Esophagus squamous epithelium (tissue), 5 donors: ENCODE data around the gene GPN1. TPM values are rescaled to one million over a fixed set of nuclear protein-coding genes. Genes with fewer than 3 reads are reported as not detected.

ENCODE experiments used
- DNase-seq: peaks from one replicate; lab custom pipeline; 2025; lab: John Stamatoyannopoulos, UW
- H3K27ac ChIP-seq, 4 donors: fragments of 200-600 bp; sonication (generic); one replicate each; pipeline ENCODE4 v1.5.1; 2016 to 2019; ENCODE audit warnings: mild to moderate bottlenecking in 1 of 4
- H3K27me3 ChIP-seq, 4 donors: fragments of 200-600 bp; sonication (generic); 1 replicate in 3 of 4; 2 replicates in 1 of 4; pipeline versions ENCODE4 v1.5.1 to v1.6.0; 2017 to 2021; ENCODE audit warnings: antibody characterized with exemption in 1 of 4
- H3K36me3 ChIP-seq, 3 donors: fragments of 200-600 bp; sonication (generic); one replicate each; pipeline ENCODE4 v1.5.1; 2016 to 2019
- H3K4me1 ChIP-seq, 3 donors: fragments of 200-600 bp; sonication (generic); one replicate each; pipeline ENCODE4 v1.5.1; 2017 to 2019
- H3K4me3 ChIP-seq, 4 donors: fragments of 200-600 bp; sonication (generic); 1 replicate in 3 of 4; 2 replicates in 1 of 4; pipeline ENCODE4 v1.5.1; 2016 to 2019; ENCODE audit warnings: mild to moderate bottlenecking in 2 of 4, moderate library complexity in 1 of 4
- H3K9me3 ChIP-seq, 3 donors: fragments of 200-600 bp; sonication (generic); one replicate each; pipeline ENCODE4 v1.5.1; 2016 to 2019
- POLR2A ChIP-seq, 4 donors: fragments of 450-650 bp; IDR thresholded peaks; one replicate each; pipeline ENCODE4 v1.6.1; 2017; ENCODE audit warnings: antibody characterized with exemption in 4 of 4, mild to moderate bottlenecking in 4 of 4, moderate library complexity in 3 of 4
- WGBS, 2 donors: methylation state at CpG; one replicate each; pipeline ENCODE4 v1.1.5; 2018; 5-methylcytosine and 5-hydroxymethylcytosine counted together
- intact Hi-C: fragments of 100-400 bp; cut with DNase I; formaldehyde crosslinking; loops from one replicate; pipeline ENCODE4 v1.15.0; 2022
- total RNA-seq, 4 donors: library from RNA; depleted of rRNA; stranded (reverse); fragments of >200 nt; gene quantifications; one replicate each; pipeline ENCODE4 v1.1.0, GENCODE V29; 2016
- TF ChIP-seq, protein P1 (sequence below), 6 experiments: fragments of 450-650 bp in 4 of 6; fragments of 200-600 bp in 2 of 6; sonication (generic) in 2 of 6; IDR thresholded peaks; one replicate each; pipeline ENCODE4 v1.5.1; 2016 to 2019; ENCODE audit warnings: antibody characterized with exemption in 6 of 6, mild to moderate bottlenecking in 4 of 6, moderate library complexity in 4 of 6
- donor health status: DM: yes; HTN: yes; CAD: no.

Gene GPN1
- total RNA-seq, 4 donors from 2014 or later, result 17.3 to 36.4 (median 31.6) TPM

DNA sequence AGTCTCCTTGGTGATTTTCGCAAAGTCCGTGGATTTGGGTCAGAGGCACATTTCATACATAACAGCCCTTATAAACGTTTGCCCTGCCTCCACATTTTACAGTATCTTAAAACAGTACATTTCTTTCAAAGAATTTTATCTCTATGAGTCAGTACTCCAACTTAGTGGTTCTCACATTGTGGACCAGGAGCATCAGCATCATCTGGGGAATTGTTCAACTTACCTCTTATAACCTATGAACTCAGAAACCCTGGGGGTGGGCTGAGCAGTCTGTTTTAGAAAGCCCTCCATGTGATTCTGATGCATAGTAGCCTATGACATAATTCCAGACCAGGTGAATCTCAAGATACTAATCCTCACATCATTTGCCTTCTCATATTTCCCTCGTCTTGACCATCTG lies 22.2 kb downstream of the GPN1 start:
- Histone ChIP-seq H3K27me3 (no peaks in the 10 kb centered on the region), H3K4me1 (peaks cover 0 to 6% (median 0%) of the 10 kb centered on the region in 3 donors), H3K36me3 (peaks cover 5 to 100% (median 40%) of the 10 kb centered on the region in 3 donors), H3K4me3 (no peak overlapping the region), H3K27ac (no peak overlapping the region), H3K9me3 (no peaks in the 10 kb centered on the region)
- TF ChIP-seq, protein P1, sequence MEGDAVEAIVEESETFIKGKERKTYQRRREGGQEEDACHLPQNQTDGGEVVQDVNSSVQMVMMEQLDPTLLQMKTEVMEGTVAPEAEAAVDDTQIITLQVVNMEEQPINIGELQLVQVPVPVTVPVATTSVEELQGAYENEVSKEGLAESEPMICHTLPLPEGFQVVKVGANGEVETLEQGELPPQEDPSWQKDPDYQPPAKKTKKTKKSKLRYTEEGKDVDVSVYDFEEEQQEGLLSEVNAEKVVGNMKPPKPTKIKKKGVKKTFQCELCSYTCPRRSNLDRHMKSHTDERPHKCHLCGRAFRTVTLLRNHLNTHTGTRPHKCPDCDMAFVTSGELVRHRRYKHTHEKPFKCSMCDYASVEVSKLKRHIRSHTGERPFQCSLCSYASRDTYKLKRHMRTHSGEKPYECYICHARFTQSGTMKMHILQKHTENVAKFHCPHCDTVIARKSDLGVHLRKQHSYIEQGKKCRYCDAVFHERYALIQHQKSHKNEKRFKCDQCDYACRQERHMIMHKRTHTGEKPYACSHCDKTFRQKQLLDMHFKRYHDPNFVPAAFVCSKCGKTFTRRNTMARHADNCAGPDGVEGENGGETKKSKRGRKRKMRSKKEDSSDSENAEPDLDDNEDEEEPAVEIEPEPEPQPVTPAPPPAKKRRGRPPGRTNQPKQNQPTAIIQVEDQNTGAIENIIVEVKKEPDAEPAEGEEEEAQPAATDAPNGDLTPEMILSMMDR (IDR thresholded peaks at IDR 0.05), result no peak
- TF ChIP-seq POLR2A (IDR thresholded peaks at IDR 0.05), result no peak
- intact Hi-C loops, result no loop called here
- DNase-seq, result no peak
- WGBS, 2 donors, result 73 to 74% methylated on average over 4 of the region's 4 CpGs

DNA sequence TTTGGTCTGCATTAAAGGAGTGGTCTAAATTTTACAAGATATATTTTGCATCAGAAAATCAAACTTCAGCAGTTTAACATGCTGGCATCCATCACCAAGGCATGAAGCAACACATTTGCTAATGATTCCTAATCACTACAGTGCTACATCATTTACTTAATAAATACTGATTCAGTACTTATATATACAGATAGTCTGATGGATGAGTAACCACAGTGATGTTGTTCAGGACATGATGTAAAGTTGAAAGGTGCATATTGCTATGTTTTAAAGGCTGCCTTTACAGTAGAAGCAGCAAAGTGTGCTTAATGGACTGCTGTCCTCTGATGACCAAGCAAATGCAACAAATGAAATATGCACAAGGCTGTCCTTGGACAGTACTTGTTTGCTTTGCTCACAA lies 23.5 kb downstream of the GPN1 start:
- DNase-seq, result no peak
- Histone ChIP-seq H3K9me3 (no peaks in the 10 kb centered on the region), H3K27ac (no peak overlapping the region), H3K36me3 (peaks cover 5 to 100% (median 44%) of the 10 kb centered on the region in 3 donors), H3K4me1 (peaks cover 0 to 6% (median 0%) of the 10 kb centered on the region in 3 donors), H3K4me3 (no peak overlapping the region), H3K27me3 (no peaks in the 10 kb centered on the region)
- intact Hi-C loops, result no loop called here
- TF ChIP-seq POLR2A (IDR thresholded peaks at IDR 0.05), result no peak
- TF ChIP-seq, protein P1 (IDR thresholded peaks at IDR 0.05), result no peak

DNA sequence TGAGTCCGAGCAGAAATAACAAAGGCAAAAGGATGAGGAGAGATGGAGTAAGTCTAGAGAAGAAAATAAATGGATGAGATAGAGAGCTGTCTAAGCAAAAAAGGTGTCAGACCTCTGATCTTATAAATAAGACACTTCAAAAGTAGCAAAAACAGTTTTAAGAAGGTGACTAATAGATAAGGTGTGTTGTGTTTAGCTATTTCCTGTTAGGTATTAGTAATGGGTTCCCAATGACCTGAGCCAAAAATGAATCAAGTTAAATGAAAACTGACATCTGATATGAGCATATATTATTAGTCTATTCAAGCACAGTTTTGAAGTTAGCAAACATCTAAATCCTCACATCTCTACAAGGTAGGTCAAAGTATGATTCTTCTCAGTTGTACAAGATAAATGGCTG lies 23.9 kb downstream of the GPN1 start:
- H3K27ac ChIP-seq, result no peak overlapping the region
- 83 to 88% methylated on average over 1 of the region's 1 CpG for WGBS, 2 donors
- TF ChIP-seq POLR2A (IDR thresholded peaks at IDR 0.05), result no peak
- TF ChIP-seq, protein P1 (IDR thresholded peaks at IDR 0.05), result no peak
- no peak overlapping the region for H3K4me3 ChIP-seq
- no peaks in the 10 kb centered on the region for H3K9me3 ChIP-seq
- intact Hi-C loops, result no loop called here
- no peak for DNase-seq
- H3K36me3 ChIP-seq, result peaks cover 4 to 100% (median 44%) of the 10 kb centered on the region in 3 donors
- H3K27me3 ChIP-seq, result no peaks in the 10 kb centered on the region
- H3K4me1 ChIP-seq, result peaks cover 0 to 6% (median 0%) of the 10 kb centered on the region in 3 donors

DNA sequence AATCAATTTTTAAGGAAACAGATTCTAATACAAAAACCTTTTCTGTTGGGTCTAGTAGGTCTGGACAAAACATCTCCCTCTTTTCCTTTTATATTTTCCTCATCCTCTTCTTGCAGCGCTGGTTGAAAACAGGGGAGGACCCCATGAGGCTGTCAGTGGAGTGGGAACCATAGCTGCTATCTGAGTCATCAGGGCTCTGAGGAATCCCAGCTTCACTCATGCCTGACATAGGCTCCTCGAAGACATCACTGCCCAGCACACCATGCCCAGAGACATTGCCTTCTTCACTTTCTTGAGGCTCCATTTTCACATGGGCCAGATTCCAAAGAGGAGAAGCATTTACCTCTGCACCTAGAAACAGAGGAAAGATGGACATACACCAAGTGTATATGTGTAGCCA lies 24.5 kb downstream of the GPN1 start:
- Histone ChIP-seq H3K27ac (no peak overlapping the region), H3K9me3 (no peaks in the 10 kb centered on the region), H3K36me3 (peaks cover 0 to 100% (median 38%) of the 10 kb centered on the region in 3 donors), H3K4me3 (no peak overlapping the region), H3K27me3 (no peaks in the 10 kb centered on the region), H3K4me1 (peaks cover 0 to 6% (median 0%) of the 10 kb centered on the region in 3 donors)
- intact Hi-C loops, result no loop called here
- DNase-seq, result no peak
- 78 to 92% methylated on average over 2 of the region's 2 CpGs for WGBS, 2 donors
- TF ChIP-seq, protein P1 (IDR thresholded peaks at IDR 0.05), result no peak
- TF ChIP-seq POLR2A (IDR thresholded peaks at IDR 0.05), result no peak

DNA sequence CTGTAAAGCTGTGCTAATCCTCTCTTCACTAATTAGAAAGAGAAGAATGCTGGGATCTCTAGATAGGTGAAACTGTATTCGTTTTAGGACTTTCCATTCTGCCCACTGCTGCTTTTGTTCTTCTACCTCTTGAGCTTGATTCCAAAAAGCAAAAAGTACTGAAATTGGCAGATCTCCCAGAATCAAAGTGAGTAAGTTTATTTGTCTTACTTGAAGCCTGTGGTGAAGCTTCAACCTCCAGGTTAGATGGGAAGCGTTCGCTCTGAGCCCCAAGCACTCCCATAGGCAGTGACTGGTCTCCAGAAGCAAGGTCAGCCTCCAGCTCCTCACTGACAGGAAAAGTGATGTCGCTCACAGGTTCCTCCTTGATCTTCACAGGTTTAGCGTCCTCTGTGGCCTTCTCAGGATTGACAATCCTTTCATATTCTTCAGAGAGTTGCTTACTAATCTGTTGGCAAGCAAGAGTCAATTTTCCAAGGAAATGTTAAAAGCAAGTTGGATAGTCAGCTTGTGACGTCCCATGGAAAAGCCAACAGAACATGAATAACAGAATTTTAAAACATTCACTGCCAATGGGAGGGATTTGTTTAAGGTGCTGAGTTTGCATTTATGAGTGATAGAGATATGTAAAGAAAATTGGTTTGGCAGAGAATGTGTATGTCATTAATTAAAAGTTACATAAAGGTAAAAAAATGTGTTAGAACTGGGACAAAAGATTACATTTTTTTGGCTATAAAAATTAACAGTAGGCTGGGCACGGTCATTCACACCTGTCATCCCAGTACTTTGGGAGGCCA lies 26.5 kb downstream of the GPN1 start:
- H3K36me3 ChIP-seq, result peaks cover 0 to 100% (median 35%) of the 10 kb centered on the region in 3 donors
- H3K9me3 ChIP-seq, result no peaks in the 10 kb centered on the region
- peaks cover 0 to 20% (median 3%) of the 10 kb centered on the region in 3 donors for H3K4me1 ChIP-seq
- WGBS, 2 donors, result 55 to 66% methylated on average over 7 of the region's 7 CpGs
- no peak overlapping the region for H3K27ac ChIP-seq
- intact Hi-C loops, result no loop called here
- TF ChIP-seq POLR2A (IDR thresholded peaks at IDR 0.05), result no peak
- TF ChIP-seq, protein P1 (IDR thresholded peaks at IDR 0.05), result no peak
- no peaks in the 10 kb centered on the region for H3K27me3 ChIP-seq
- DNase-seq, result no peak
- no peak overlapping the region for H3K4me3 ChIP-seq
